ENCODE data around the gene TARBP1. TPM values are rescaled to one million over a fixed set of nuclear protein-coding genes. Genes with fewer than 3 reads are reported as not detected.

TARBP1 gene
- total and polyA plus RNA-seq, 12 donors = 9.2 to 79.7 (median 14.4) TPM

DNA sequence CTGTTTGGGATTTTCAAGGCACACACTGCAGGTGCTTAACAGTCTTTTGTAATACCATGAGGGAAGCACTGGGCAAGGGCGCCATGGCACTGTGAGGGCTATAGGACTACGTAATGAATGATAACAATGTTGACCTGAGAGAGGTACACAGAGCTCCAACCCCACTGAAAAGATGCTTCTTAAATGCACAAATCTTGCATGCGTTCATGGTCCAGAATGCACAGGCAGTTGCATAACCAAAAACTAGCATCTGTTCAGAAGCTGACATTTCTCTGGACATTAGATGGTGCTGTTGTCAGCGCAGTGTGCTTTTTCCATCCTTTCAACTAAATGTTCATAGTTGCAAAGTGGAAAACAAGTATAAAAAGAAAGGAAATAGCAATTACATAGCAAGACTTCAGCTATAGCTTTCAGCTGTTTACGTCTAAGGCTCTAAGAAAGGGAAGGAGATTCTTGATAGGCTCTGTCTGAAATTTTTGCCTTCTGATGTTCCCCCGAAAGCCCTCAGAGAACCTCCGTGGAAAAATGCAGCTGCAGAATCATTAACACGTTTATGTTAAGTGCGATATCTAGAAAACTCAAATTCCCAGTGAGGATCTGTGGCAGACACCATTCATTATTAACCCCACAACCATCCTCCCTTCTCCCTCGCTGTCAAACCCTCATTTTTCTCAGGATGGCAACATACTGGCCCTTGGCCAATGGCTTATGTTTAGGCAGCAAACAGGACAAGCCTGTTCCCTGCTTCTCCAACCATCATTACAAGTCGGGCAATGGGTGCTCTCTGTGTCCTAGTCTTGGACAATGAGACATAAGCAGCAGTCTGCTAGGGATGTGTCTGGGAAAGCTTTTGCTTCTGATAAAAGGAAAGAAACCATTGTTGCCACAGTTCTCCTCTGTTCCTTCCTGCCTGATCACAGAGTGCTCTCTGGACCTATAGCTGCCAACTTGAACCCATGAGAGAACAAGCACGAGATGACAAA lies 8.2 kb upstream of the TARBP1 start:
- Histone ChIP-seq H3K27ac (no peak overlapping the region), H3K9me3 (replicated peaks in 1 of 3) (no peaks in the 10 kb centered on the region), H3K27me3 (no peaks in the 10 kb centered on the region), H3K4me3 (no peak overlapping the region), H3K36me3 (replicated peaks in 1 of 2) (no peaks in the 10 kb centered on the region), H3K4me1 (replicated peaks in 1 of 2) (no peaks in the 10 kb centered on the region)
- WGBS, 4 donors = 52 to 63% (median 59%) methylated on average over 12 of the region's 12 CpGs
- TF ChIP-seq, protein P1, sequence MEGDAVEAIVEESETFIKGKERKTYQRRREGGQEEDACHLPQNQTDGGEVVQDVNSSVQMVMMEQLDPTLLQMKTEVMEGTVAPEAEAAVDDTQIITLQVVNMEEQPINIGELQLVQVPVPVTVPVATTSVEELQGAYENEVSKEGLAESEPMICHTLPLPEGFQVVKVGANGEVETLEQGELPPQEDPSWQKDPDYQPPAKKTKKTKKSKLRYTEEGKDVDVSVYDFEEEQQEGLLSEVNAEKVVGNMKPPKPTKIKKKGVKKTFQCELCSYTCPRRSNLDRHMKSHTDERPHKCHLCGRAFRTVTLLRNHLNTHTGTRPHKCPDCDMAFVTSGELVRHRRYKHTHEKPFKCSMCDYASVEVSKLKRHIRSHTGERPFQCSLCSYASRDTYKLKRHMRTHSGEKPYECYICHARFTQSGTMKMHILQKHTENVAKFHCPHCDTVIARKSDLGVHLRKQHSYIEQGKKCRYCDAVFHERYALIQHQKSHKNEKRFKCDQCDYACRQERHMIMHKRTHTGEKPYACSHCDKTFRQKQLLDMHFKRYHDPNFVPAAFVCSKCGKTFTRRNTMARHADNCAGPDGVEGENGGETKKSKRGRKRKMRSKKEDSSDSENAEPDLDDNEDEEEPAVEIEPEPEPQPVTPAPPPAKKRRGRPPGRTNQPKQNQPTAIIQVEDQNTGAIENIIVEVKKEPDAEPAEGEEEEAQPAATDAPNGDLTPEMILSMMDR (IDR thresholded peaks at IDR 0.05) = peak; percentile 31 to 66 (median 62)
- no peak for TF ChIP-seq POLR2A (IDR thresholded peaks at IDR 0.05)
- DNase-seq = peak in 5 of 7 donors; percentile 31 to 55 (median 44)
- intact Hi-C loops (cut with DNase I) = no loop called here

DNA sequence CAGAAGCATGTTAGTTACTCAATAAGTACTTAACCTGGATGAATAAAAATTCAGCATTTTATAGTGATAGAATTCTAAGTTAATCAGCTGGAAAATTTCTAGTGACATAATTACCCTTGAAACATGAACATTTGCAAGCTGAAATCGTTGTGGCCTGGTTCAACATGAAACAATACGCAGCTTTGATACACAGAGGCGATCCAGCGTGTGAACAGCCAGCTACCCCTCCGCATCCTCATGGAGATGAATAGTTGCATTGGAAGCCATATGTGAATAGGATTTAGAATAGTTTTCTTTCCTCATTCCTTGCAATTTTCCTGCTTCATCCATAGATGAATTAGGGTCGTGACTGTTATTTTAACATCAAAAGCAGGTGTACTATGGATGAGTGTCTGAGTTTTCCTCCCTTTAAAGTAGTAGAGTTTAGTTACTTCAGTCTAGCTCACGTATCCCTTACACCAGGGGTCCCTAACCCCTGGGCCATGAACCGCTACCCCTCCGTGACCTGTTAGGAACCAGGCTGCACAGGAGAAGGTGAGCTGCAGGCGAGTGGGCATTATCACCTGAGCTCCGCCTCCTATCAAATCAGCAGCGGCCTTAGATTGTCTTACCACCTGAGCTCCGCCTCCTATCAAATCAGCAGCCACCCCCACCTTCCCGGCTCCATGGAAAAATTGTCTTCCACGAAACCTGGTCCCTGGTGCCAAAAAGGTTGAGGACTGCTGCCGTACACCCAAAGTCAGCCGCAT lies 6.2 kb upstream of the TARBP1 start:
- no peak for DNase-seq
- intact Hi-C loops (cut with DNase I) = no loop called here
- Histone ChIP-seq H3K36me3 (replicated peaks in 1 of 2) (no peaks in the 10 kb centered on the region), H3K4me1 (replicated peaks in 1 of 2) (no peaks in the 10 kb centered on the region), H3K27me3 (no peaks in the 10 kb centered on the region), H3K9me3 (replicated peaks in 1 of 3) (no peaks in the 10 kb centered on the region), H3K27ac (no peak overlapping the region), H3K4me3 (no peak overlapping the region)
- 80 to 89% (median 84%) methylated on average over 13 to 17 of the region's 17 CpGs for WGBS, 4 donors
- no peak for TF ChIP-seq POLR2A (IDR thresholded peaks at IDR 0.05)
- TF ChIP-seq, protein P1 (IDR thresholded peaks at IDR 0.05) = no peak

- TF ChIP-seq, protein P1 (IDR thresholded peaks at IDR 0.05) = no peak
- no peak for TF ChIP-seq POLR2A (IDR thresholded peaks at IDR 0.05)
- 58 to 62% (median 60%) methylated on average over 3 of the region's 3 CpGs for WGBS, 4 donors
- H3K27me3 ChIP-seq = no peaks in the 10 kb centered on the region
- no peaks in the 10 kb centered on the region for H3K36me3 ChIP-seq (replicated peaks in 1 of 2)
- no peak overlapping the region for H3K4me3 ChIP-seq
- no peaks in the 10 kb centered on the region for H3K9me3 ChIP-seq (replicated peaks in 1 of 3)
- H3K4me1 ChIP-seq (replicated peaks in 1 of 2) = no peaks in the 10 kb centered on the region
- intact Hi-C loops (cut with DNase I) = no loop called here
- H3K27ac ChIP-seq = no peak overlapping the region
- DNase-seq = no peak
These were observed 5.2 kb upstream of the TARBP1 start for GRCh38 chr1:234484218-234484617.

GRCh38 chr1:234481771-234482170 lies 2.8 kb upstream of the TARBP1 start:
- intact Hi-C loops (cut with DNase I) = no loop called here

More at GRCh38 chr1:234481771-234482170, 2.8 kb upstream of the TARBP1 start:
- Histone ChIP-seq H3K27ac (no peak overlapping the region), H3K36me3 (replicated peaks in 1 of 2) (no peaks in the 10 kb centered on the region), H3K4me1 (replicated peaks in 1 of 2) (peaks cover 0 to 11% of the 10 kb centered on the region in 2 donors), H3K4me3 (no peak overlapping the region), H3K9me3 (replicated peaks in 1 of 3) (no peaks in the 10 kb centered on the region), H3K27me3 (no peaks in the 10 kb centered on the region)
- no peak for DNase-seq
- 78 to 85% (median 82%) methylated on average over 5 of the region's 5 CpGs for WGBS, 4 donors
- TF ChIP-seq, protein P1 (IDR thresholded peaks at IDR 0.05) = no peak
- TF ChIP-seq POLR2A (IDR thresholded peaks at IDR 0.05) = no peak

Measured in adrenal gland (tissue), 12 donors.